ENCODE results near the gene RHCE.
A peak's percentile ranks its signal among the peaks of the same experiment; 100 is the strongest.
"Not testable (repeated sequence)": the region's sequence is repeated elsewhere in the genome, so short reads cannot be mapped to it uniquely, and the experiment has no call there.

RHCE gene

GRCh38 chr1:25432749-25433388, 12.2 kb upstream of the RHCE start:
- no peak for DNase-seq

- DNase-seq: no peak
Observed at GRCh38 chr1:25431955-25432719, 11.5 kb upstream of the RHCE start.

GRCh38 chr1:25430967-25431881, 10.6 kb upstream of the RHCE start:
- no peak for DNase-seq

- DNase-seq: peak; percentile 95
Observed at GRCh38 chr1:25430073-25430966, 9.7 kb upstream of the RHCE start, which contains the start of gene MACO1. MACO1 (plus strand) TSS chr1:25430897; CDS start chr1:25431099, 202 bp downstream.

GRCh38 chr1:25428475-25429166, 8.0 kb upstream of the RHCE start:
- DNase-seq: no peak

- DNase-seq: no peak
Observed at GRCh38 chr1:25427696-25428095, 7.1 kb upstream of the RHCE start.

- no peak for DNase-seq
Observed at GRCh38 chr1:25425098-25426085, 4.8 kb upstream of the RHCE start.

- DNase-seq: not testable (repeated sequence)
Observed at GRCh38 chr1:25423206-25423605, 2.6 kb upstream of the RHCE start.

GRCh38 chr1:25419339-25419738, 1.3 kb downstream of the RHCE start:
- DNase-seq: not testable (repeated sequence)

- not testable (repeated sequence) for DNase-seq
Observed at GRCh38 chr1:25417280-25417679, 3.3 kb downstream of the RHCE start.

GRCh38 chr1:25414578-25414977, 6.0 kb downstream of the RHCE start:
- not testable (repeated sequence) for DNase-seq

- DNase-seq: not testable (repeated sequence)
Observed at GRCh38 chr1:25414157-25414556, 6.5 kb downstream of the RHCE start.

- DNase-seq: not testable (repeated sequence)
Observed at GRCh38 chr1:25412872-25413623, 7.6 kb downstream of the RHCE start.

- not testable (repeated sequence) for DNase-seq
Observed at GRCh38 chr1:25409641-25410427, 10.8 kb downstream of the RHCE start.

GRCh38 chr1:25405731-25406305, 14.8 kb downstream of the RHCE start:
- not testable (repeated sequence) for DNase-seq

GRCh38 chr1:25402947-25403803, 17.4 kb downstream of the RHCE start:
- DNase-seq: peak; percentile 3

- DNase-seq: not testable (repeated sequence)
Observed at GRCh38 chr1:25398079-25398478, 22.5 kb downstream of the RHCE start.
